ENCODE measurements around the gene MYMX.

DNA sequence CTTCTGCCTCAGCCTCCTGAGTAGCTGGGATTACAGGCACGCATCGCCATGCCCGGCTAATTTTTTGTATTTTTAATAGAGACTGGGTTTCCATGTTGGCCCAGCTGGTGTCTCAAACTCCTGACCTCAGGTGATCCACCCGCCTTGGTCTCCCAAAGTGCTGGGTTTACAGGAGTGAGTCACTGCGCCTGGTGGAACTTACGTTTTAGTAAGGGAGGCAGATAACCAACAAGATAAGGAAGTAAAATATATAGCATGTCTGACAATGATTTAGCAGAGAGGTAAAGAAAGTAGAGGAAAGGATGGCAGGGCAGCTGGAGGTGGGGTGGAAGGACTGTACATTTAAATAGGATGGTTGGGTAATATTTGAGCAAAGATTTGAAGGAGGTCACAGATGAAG is 12.8 kb upstream of the MYMX start:
- TF ChIP-seq MAX (IDR thresholded peaks at IDR 0.05) (no peak), RAD21 (IDR thresholded peaks at IDR 0.05; ENCODE audit: low read depth) (no peak), EZH2phosphoT487 (IDR thresholded peaks at IDR 0.05; ENCODE audit: borderline replicate concordance) (no peak), CTCF (IDR thresholded peaks at IDR 0.05 in 2 of 3, conservative IDR thresholded peaks at IDR 0.05 in 1 of 3; ENCODE audit: borderline replicate concordance in 1 of 3, insufficient read depth in 1 of 3, low read depth in 2 of 3, low read length in 2 of 3) (no peak), CEBPB (IDR thresholded peaks at IDR 0.05; ENCODE audit: low read depth) (no peak), ZBTB33 (IDR thresholded peaks at IDR 0.05; ENCODE audit: extremely low read depth, insufficient replicate concordance, low read length) (no peak), EGR1 (IDR thresholded peaks at IDR 0.05; ENCODE audit: low read depth) (no peak), POLR2AphosphoS5 (IDR thresholded peaks at IDR 0.05; ENCODE audit: low read depth, low read length) (no peak), REST (IDR thresholded peaks at IDR 0.05; ENCODE audit: low read depth) (no peak), SRF (IDR thresholded peaks at IDR 0.05; ENCODE audit: low read depth) (no peak)
